ENCODE results near the gene HDGFL3. TPM values are rescaled to one million over a fixed set of nuclear protein-coding genes. Genes with fewer than 3 reads are reported as not detected.

The HDGFL3 gene
- total and polyA plus RNA-seq, 2 donors (not counting 3 experiments of a cell fraction or from before 2014, with no cell fraction given) = 20.2 to 155 TPM

DNA sequence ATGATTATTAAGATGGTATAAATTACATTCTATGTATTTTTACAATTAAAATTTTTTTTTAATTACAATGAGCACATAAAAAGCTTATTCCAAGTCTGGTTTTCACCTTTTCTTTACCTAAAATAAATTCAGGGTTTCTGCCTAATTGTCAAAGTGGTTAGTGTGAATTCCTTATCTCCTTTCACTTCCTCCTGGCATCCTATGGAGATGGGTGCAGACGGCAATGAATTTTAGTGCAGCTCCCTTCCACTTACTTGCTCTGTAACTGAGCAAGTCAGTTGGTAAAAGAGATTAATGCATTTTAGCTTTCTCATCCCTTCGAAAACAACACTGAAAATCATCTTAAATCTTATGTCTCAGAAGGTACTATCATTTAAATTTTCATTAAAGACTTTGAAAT, 13.1 kb downstream of the HDGFL3 start:
- no peak overlapping the region for H3K4me2 ChIP-seq (ENCODE audit: insufficient read depth, low read length)
- H3K36me3 ChIP-seq (ENCODE audit: control insufficient read depth in 2 of 2, extremely low read depth in 1 of 2, insufficient read depth in 2 of 2, low read length in 2 of 2) = no peaks in the 10 kb centered on the region
- no peak for DNase-seq (ENCODE audit: low read depth, low spot score)
- H4K20me1 ChIP-seq (replicated peaks; ENCODE audit: control insufficient read depth, extremely low read depth, insufficient read depth, low read length) = peaks cover 21% of the 10 kb centered on the region
- no TSS peak for BruUV-seq (replicated peaks)
- no peak for FAIRE-seq
- no peak overlapping the region for H3K27ac ChIP-seq (ENCODE audit: insufficient read depth, low read depth, low read length)
- H3K4me1 ChIP-seq (ENCODE audit: control insufficient read depth, extremely low read depth, insufficient read depth, low read length) = peaks cover 16% of the 10 kb centered on the region
- H2AFZ ChIP-seq (ENCODE audit: low read depth, low read length) = no peak overlapping the region
- H3K4me3 ChIP-seq (replicated peaks in 1 of 3; ENCODE audit: insufficient read depth in 1 of 3, low read depth in 1 of 3, low read length in 3 of 3) = no peak overlapping the region
- dilution Hi-C loops (cut with MboI; ENCODE audit: extremely low pct_ligation_motif_present, low sequenced_read_pairs) = no loop called here
- H3K79me2 ChIP-seq (ENCODE audit: control insufficient read depth, insufficient read depth, low read length) = peaks cover 97% of the 10 kb centered on the region
- no peaks in the 10 kb centered on the region for H3K9me3 ChIP-seq (replicated peaks; ENCODE audit: control insufficient read depth, insufficient read depth, low read length)
- CTCF ChIA-PET = no interaction called here
- no peak overlapping the region for H3K9ac ChIP-seq (replicated peaks; ENCODE audit: extremely low read depth, insufficient read depth, low read length)
- POLR2A ChIA-PET = no interaction called here
- no peak for TF ChIP-seq JUN (IDR thresholded peaks at IDR 0.05; ENCODE audit: borderline replicate concordance, insufficient read depth, insufficient read length, low read depth)
- intact Hi-C loops (cut with micrococcal nuclease) = no loop called here
- H3K9me1 ChIP-seq (replicated peaks; ENCODE audit: control insufficient read depth, extremely low read depth, insufficient read depth, low read length) = no peaks in the 10 kb centered on the region
- H3K27me3 ChIP-seq (ENCODE audit: control insufficient read depth in 2 of 2, insufficient read depth in 2 of 2, low read length in 2 of 2) = no peaks in the 10 kb centered on the region

DNA sequence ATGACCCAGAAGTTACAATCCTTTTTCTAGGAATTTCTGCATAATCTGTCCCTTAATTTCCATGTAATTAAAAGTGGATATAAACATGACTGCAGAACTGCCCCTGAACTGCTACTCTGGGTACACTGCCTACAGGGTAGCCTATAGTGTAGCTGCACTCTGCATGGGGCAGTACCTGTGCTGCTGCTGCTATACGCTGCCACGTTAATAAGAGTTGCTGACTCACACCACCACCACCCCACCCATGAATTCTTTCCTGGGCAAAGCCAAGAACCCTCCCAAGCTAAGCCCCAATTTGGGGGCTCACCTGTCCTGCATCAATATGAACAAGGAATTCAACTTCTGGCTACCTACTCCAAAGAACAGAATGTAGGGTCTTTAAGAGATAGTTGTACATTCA, 13.9 kb downstream of the HDGFL3 start:
- CTCF ChIA-PET = interaction anchor here (1.5 kb wide), 1 partner anchor 15 kb away, joined by 3 read pairs; no protein-coding TSS in a partner anchor
- no peak overlapping the region for H3K4me2 ChIP-seq (ENCODE audit: insufficient read depth, low read length)
- BruUV-seq (replicated peaks) = no TSS peak
- intact Hi-C loops (cut with micrococcal nuclease) = no loop called here
- peaks cover 97% of the 10 kb centered on the region for H3K79me2 ChIP-seq (ENCODE audit: control insufficient read depth, insufficient read depth, low read length)
- H3K9me3 ChIP-seq (replicated peaks; ENCODE audit: control insufficient read depth, insufficient read depth, low read length) = no peaks in the 10 kb centered on the region
- H3K4me3 ChIP-seq (replicated peaks in 1 of 3; ENCODE audit: insufficient read depth in 1 of 3, low read depth in 1 of 3, low read length in 3 of 3) = no peak overlapping the region
- H4K20me1 ChIP-seq (replicated peaks; ENCODE audit: control insufficient read depth, extremely low read depth, insufficient read depth, low read length) = peaks cover 23% of the 10 kb centered on the region
- TF ChIP-seq POLR2A (IDR thresholded peaks at IDR 0.05; ENCODE audit: low read depth, low read length) (no peak), POLR2AphosphoS5 (IDR thresholded peaks at IDR 0.05; ENCODE audit: insufficient read depth, low read depth, low read length) (no peak), FOS (IDR thresholded peaks at IDR 0.05; ENCODE audit: borderline replicate concordance, insufficient read depth, low read length) (no peak), GATA2 (IDR thresholded peaks at IDR 0.05; ENCODE audit: insufficient read depth, insufficient read length, low read depth, low read length) (no peak), EZH2 (IDR thresholded peaks at IDR 0.05; ENCODE audit: borderline replicate concordance, low read depth, low read length, severe bottlenecking) (no peak), JUN (IDR thresholded peaks at IDR 0.05; ENCODE audit: borderline replicate concordance, insufficient read depth, insufficient read length, low read depth) (no peak), MYC (IDR thresholded peaks at IDR 0.05; ENCODE audit: low read depth, low read length) (no peak)
- TF ChIP-seq, protein P1, sequence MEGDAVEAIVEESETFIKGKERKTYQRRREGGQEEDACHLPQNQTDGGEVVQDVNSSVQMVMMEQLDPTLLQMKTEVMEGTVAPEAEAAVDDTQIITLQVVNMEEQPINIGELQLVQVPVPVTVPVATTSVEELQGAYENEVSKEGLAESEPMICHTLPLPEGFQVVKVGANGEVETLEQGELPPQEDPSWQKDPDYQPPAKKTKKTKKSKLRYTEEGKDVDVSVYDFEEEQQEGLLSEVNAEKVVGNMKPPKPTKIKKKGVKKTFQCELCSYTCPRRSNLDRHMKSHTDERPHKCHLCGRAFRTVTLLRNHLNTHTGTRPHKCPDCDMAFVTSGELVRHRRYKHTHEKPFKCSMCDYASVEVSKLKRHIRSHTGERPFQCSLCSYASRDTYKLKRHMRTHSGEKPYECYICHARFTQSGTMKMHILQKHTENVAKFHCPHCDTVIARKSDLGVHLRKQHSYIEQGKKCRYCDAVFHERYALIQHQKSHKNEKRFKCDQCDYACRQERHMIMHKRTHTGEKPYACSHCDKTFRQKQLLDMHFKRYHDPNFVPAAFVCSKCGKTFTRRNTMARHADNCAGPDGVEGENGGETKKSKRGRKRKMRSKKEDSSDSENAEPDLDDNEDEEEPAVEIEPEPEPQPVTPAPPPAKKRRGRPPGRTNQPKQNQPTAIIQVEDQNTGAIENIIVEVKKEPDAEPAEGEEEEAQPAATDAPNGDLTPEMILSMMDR (IDR thresholded peaks at IDR 0.05; ENCODE audit: extremely low read depth in 1 of 2, insufficient read depth in 1 of 2, low read depth in 1 of 2, low read length in 2 of 2) = no peak
- TF ChIP-seq, protein P2, sequence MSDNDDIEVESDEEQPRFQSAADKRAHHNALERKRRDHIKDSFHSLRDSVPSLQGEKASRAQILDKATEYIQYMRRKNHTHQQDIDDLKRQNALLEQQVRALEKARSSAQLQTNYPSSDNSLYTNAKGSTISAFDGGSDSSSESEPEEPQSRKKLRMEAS (IDR thresholded peaks at IDR 0.05; ENCODE audit: insufficient read depth, insufficient read length) = no peak
- no peak overlapping the region for H3K27ac ChIP-seq (ENCODE audit: insufficient read depth, low read depth, low read length)
- dilution Hi-C loops (cut with MboI; ENCODE audit: extremely low pct_ligation_motif_present, low sequenced_read_pairs) = no loop called here
- H2AFZ ChIP-seq (ENCODE audit: low read depth, low read length) = no peak overlapping the region
- peaks cover 16% of the 10 kb centered on the region for H3K4me1 ChIP-seq (ENCODE audit: control insufficient read depth, extremely low read depth, insufficient read depth, low read length)
- H3K9me1 ChIP-seq (replicated peaks; ENCODE audit: control insufficient read depth, extremely low read depth, insufficient read depth, low read length) = no peaks in the 10 kb centered on the region
- H3K9ac ChIP-seq (replicated peaks; ENCODE audit: extremely low read depth, insufficient read depth, low read length) = no peak overlapping the region
- POLR2A ChIA-PET = no interaction called here
- no peaks in the 10 kb centered on the region for H3K36me3 ChIP-seq (ENCODE audit: control insufficient read depth in 2 of 2, extremely low read depth in 1 of 2, insufficient read depth in 2 of 2, low read length in 2 of 2)
- FAIRE-seq (no peak), DNase-seq (ENCODE audit: low read depth, low spot score) (no peak)
- no peaks in the 10 kb centered on the region for H3K27me3 ChIP-seq (ENCODE audit: control insufficient read depth in 2 of 2, insufficient read depth in 2 of 2, low read length in 2 of 2)

All from endothelial cell of umbilical vein (primary cell).